ENCODE results near the gene HBE1.
"Not testable (repeated sequence)": the region's sequence is repeated elsewhere in the genome, so short reads cannot be mapped to it uniquely, and the experiment has no call there.

HBE1 gene

GRCh38 chr11:5301846-5302245, 32.1 kb upstream of the HBE1 start, which contains the start of gene OR51B4:
Gene OR51B4, minus strand, starts transcription at chr11:5301946. Its CDS starts 0 bp downstream, at chr11:5301946.
- no peak for DNase-seq (ENCODE audit: low spot score)
- TF ChIP-seq, protein P1, sequence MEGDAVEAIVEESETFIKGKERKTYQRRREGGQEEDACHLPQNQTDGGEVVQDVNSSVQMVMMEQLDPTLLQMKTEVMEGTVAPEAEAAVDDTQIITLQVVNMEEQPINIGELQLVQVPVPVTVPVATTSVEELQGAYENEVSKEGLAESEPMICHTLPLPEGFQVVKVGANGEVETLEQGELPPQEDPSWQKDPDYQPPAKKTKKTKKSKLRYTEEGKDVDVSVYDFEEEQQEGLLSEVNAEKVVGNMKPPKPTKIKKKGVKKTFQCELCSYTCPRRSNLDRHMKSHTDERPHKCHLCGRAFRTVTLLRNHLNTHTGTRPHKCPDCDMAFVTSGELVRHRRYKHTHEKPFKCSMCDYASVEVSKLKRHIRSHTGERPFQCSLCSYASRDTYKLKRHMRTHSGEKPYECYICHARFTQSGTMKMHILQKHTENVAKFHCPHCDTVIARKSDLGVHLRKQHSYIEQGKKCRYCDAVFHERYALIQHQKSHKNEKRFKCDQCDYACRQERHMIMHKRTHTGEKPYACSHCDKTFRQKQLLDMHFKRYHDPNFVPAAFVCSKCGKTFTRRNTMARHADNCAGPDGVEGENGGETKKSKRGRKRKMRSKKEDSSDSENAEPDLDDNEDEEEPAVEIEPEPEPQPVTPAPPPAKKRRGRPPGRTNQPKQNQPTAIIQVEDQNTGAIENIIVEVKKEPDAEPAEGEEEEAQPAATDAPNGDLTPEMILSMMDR (IDR thresholded peaks at IDR 0.05; ENCODE audit: borderline replicate concordance, control extremely low read depth, extremely low read depth, insufficient read depth, missing control alignments): no peak
- in situ Hi-C loops (cut with MboI; ENCODE audit: low sequenced_read_pairs, unreplicated experiment): no loop called here

- TF ChIP-seq, protein P1 (IDR thresholded peaks at IDR 0.05; ENCODE audit: borderline replicate concordance, control extremely low read depth, extremely low read depth, insufficient read depth, missing control alignments): no peak
- no peak for DNase-seq (ENCODE audit: low spot score)
- in situ Hi-C loops (cut with MboI; ENCODE audit: low sequenced_read_pairs, unreplicated experiment): no loop called here
Measured at GRCh38 chr11:5300251-5300650, 30.5 kb upstream of the HBE1 start.

- in situ Hi-C loops (cut with MboI; ENCODE audit: low sequenced_read_pairs, unreplicated experiment): no loop called here
Measured at GRCh38 chr11:5298451-5298850, 28.7 kb upstream of the HBE1 start.

GRCh38 chr11:5297721-5298323, 28.1 kb upstream of the HBE1 start:
- in situ Hi-C loops (cut with MboI; ENCODE audit: low sequenced_read_pairs, unreplicated experiment): no loop called here
- DNase-seq (ENCODE audit: low spot score): no peak
- TF ChIP-seq, protein P1 (IDR thresholded peaks at IDR 0.05; ENCODE audit: borderline replicate concordance, control extremely low read depth, extremely low read depth, insufficient read depth, missing control alignments): no peak

More at GRCh38 chr11:5298451-5298850, 28.7 kb upstream of the HBE1 start:
- no peak for DNase-seq (ENCODE audit: low spot score)
- TF ChIP-seq, protein P1 (IDR thresholded peaks at IDR 0.05; ENCODE audit: borderline replicate concordance, control extremely low read depth, extremely low read depth, insufficient read depth, missing control alignments): no peak

DNA sequence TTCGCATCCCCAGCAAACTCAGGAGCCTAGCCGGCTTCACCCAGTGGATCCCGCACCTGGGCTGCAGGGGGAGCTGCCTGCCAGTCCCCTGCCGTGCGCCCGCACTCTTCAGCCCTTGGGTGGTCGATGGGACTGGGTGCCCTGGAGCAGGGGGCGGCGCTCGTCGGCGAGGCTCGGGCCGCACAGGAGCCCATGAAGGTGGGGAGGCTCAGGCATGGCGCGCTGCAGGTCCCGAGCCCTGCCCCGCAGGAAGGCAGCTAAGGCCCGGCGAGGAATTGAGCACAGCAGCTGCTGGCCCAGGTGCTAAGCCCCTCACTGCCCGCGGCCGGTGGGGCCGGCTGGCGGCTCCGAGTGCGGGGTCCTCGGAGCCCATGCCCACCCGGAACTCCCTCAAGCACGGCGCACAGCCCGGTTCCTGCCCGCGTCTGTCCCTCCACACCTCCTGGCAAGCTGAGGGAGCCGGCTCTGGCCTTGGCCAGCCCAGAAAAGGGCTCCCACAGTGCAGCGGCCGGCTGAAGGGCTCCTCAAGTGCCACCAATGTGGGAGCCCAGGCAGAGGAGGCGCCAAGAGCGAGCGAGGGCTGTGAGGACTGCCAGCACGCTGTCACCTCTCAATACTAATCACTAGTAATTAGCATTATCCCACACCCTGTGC, 24.7 kb upstream of the HBE1 start:
- DNase-seq (ENCODE audit: low spot score); in situ Hi-C loops (cut with MboI; ENCODE audit: low sequenced_read_pairs, unreplicated experiment): not testable (repeated sequence)

GRCh38 chr11:5293028-5293427, 23.3 kb upstream of the HBE1 start:
- in situ Hi-C loops (cut with MboI; ENCODE audit: low sequenced_read_pairs, unreplicated experiment): no loop called here
- no peak for DNase-seq (ENCODE audit: low spot score)
- TF ChIP-seq, protein P1 (IDR thresholded peaks at IDR 0.05; ENCODE audit: borderline replicate concordance, control extremely low read depth, extremely low read depth, insufficient read depth, missing control alignments): no peak

DNA sequence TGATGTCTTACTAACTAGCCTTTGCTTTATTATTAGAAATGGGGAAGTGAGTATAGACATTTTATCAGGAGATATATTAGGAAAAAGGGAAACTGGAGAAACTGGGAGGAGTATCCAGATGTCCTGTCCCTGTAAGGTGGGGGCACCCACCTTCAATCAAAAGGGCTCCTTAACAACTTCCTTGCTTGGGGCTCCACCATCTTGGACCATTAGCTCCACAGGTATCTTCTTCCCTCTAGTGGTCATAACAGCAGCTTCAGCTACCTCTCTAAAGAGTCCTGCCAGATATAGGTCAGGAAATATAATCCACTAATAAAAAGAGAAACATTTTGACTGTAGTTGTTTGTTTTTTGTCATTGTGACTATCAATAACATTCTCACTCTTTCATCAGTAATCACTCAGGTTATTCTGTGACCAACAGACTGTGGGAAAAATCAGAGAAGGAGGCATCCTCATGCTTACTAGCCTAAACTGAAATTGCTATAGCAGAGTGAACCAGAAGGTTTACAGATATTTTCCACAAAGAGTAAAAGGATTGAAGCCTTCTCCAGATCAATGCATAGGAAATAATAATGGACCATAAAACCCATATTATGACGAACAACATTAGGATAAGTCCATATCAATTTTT, 21.6 kb upstream of the HBE1 start:
- in situ Hi-C loops (cut with MboI; ENCODE audit: low sequenced_read_pairs, unreplicated experiment): no loop called here
- DNase-seq (ENCODE audit: low spot score): peak; percentile 38

More for the DNA sequence above, 21.6 kb upstream of the HBE1 start:
- TF ChIP-seq, protein P1 (IDR thresholded peaks at IDR 0.05; ENCODE audit: borderline replicate concordance, control extremely low read depth, extremely low read depth, insufficient read depth, missing control alignments): peak; percentile 42
